Muscle layer of duodenum (tissue), 2 donors: Measurements from ENCODE around the gene CRB2.

ENCODE experiments used
- H3K27ac ChIP-seq: one replicate; pipeline ENCODE4 v1.7.0; 2013; ENCODE audit warnings: mild to moderate bottlenecking, low read length
- H3K27me3 ChIP-seq: one replicate; pipeline ENCODE4 v1.7.0; 2013; ENCODE audit warnings: low read depth, mild to moderate bottlenecking, control low read depth, low read length
- H3K36me3 ChIP-seq, 2 donors: one replicate each; pipeline ENCODE4 v1.7.0; 2013; ENCODE audit warnings: low read length in 2 of 2, control low read depth in 1 of 2, mild to moderate bottlenecking in 1 of 2; ENCODE audit not compliant: insufficient read depth in 2 of 2, control insufficient read depth in 1 of 2
- H3K4me1 ChIP-seq, 2 donors: one replicate each; pipeline ENCODE4 v1.7.0; 2013; ENCODE audit warnings: low read length in 2 of 2, mild to moderate bottlenecking in 2 of 2, control low read depth in 1 of 2, moderate library complexity in 1 of 2; ENCODE audit not compliant: insufficient read depth in 2 of 2, control insufficient read depth in 1 of 2
- H3K4me3 ChIP-seq, 2 donors: one replicate each; pipeline ENCODE4 v1.7.0; 2013; ENCODE audit warnings: low read length in 2 of 2, low read depth in 1 of 2, mild to moderate bottlenecking in 1 of 2
- H3K9me3 ChIP-seq, 2 donors: one replicate each; pipeline ENCODE4 v1.7.0; 2013; ENCODE audit warnings: low read length in 2 of 2, control low read depth in 1 of 2, mild to moderate bottlenecking in 1 of 2; ENCODE audit not compliant: control insufficient read depth in 1 of 2
- donor health status: healthy.

CRB2 gene

DNA sequence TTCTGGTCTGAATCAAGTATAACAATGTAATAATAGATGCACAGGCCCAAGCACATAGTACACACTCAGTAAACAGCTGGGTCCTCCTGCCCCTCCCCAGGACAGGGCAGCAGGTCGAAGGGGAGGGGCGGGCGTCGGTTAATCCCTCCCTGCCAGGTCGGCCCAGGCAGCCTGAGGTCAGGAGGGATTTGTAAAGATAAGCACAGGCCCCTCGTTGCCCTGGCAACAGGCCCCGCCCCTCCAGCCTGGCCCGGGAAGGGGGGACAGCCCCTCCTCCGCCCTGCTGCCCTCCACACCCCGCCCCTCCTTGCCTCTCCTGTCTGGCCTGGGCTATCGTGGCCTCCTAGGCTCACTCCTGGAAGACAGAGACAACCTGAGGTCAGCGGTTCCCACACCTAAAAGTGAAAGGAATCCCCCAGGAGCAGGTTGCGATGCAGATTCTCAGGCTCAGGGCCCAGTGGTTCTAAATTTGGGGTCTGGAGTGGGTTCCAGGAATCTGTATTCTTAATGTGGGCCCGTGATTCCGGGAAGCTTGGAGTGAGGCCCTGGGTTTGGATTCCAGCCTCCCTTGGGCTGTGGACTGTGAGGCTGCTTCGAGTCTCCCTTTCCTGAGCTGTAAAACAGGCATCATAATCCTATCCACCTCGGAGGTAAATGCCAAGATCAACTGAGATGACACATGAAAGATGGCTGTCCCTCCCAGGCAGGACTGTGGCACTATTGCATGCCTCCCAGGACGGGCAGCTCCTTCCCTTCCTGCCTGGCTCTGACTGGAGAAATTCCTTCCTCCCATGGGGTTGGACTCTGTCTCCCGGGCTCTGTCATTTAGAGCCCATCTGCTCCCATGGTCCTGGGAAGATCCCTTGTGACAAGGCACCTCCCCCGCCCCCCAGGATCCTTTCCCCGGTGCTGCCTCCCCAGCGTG lies 4.4 kb downstream of the CRB2 start:
- H3K9me3 ChIP-seq, result no peaks in the 10 kb centered on the region
- H3K36me3 ChIP-seq, result no peaks in the 10 kb centered on the region
- no peaks in the 10 kb centered on the region for H3K27me3 ChIP-seq
- no peak overlapping the region for H3K4me3 ChIP-seq
- H3K4me1 ChIP-seq, result no peaks in the 10 kb centered on the region
- H3K27ac ChIP-seq, result no peak overlapping the region

DNA sequence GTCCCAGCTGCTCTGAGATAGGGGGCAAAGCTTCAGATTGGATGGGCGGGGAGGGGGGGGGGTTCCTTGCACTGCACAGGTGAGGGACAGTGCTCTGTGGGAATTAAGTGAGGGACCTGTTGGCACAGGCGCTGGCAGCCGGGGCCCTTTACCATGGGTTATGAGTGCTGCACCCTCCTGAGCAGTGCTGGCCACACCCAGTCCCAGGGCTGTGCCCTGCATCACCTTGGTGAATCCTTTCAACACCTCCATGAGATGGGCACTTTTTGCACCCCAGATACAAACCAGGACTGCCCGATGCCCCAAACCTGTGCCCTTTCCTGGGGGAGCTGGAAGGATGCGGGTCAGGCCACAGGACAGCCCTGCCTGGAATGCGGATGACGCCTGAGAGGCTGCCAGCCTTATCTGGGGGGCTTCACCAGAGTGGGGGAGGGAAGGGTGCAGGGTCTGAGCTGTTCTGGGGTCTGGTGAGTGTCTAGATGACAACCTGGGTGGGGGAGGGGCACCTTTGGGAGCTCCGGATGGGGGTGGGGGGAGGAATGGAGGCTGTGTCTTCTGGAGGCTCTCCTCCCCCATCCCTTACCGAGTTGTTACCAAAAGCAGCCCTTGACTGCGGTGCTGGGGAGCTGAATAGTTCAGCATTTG lies 5.2 kb downstream of the CRB2 start:
- H3K27ac ChIP-seq, result no peak overlapping the region
- no peaks in the 10 kb centered on the region for H3K36me3 ChIP-seq
- H3K27me3 ChIP-seq, result no peaks in the 10 kb centered on the region
- no peak overlapping the region for H3K4me3 ChIP-seq
- no peaks in the 10 kb centered on the region for H3K9me3 ChIP-seq
- no peaks in the 10 kb centered on the region for H3K4me1 ChIP-seq

DNA sequence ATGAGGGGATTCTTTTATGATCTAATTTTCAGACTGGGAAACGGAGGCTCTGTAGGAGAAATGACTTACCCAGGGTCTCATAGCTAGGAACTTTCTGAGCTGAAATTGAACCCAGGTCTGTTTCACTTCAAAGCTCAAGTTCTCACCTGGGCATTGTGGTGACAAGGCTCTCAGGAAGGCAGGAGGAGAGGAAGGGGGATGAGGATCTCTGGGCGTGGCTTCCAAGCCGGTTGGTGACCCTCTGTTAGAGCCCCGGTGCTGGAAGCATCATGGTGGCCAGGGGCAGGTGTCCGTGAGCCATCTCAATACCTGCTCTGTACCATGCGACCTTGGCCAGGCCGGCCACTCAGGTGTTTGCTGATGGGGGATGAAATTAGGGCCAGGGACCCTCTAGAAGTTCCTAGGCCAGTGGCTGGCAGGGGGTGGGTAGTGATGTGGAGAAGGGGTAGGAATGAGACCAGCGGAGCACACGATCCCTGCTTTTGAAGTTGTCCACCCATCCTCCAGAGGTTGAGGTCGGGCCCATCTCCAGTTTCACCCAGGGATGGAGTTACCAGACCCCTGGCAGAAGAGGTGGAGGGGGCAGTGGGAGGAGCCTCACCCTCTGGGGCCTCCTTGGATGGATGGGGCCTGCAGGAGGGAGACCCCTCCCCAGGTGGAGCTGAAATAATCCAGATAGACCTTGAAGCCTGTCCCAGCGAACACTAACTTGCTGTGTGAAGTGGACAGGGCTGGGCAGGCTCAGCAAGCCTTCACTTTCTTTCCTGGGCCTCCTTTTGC lies 5.9 kb downstream of the CRB2 start:
- Histone ChIP-seq H3K4me1 (no peaks in the 10 kb centered on the region), H3K36me3 (no peaks in the 10 kb centered on the region), H3K9me3 (no peaks in the 10 kb centered on the region), H3K27me3 (no peaks in the 10 kb centered on the region), H3K27ac (no peak overlapping the region), H3K4me3 (no peak overlapping the region)

DNA sequence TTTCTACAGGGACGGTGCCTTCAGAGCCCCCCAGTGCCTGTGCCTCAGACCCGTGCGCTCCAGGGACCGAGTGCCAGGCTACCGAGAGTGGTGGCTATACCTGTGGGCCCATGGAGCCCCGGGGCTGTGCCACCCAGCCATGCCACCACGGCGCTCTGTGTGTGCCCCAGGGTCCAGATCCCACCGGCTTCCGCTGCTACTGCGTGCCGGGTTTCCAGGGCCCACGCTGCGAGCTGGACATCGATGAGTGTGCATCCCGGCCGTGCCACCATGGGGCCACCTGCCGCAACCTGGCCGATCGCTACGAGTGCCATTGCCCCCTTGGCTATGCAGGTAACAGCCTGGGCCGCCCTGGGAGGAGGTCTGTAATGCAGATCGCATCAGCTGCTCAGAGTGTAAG lies 6.9 kb downstream of the CRB2 start:
- no peak overlapping the region for H3K27ac ChIP-seq
- H3K9me3 ChIP-seq, result no peaks in the 10 kb centered on the region
- H3K4me1 ChIP-seq, result no peaks in the 10 kb centered on the region
- no peaks in the 10 kb centered on the region for H3K36me3 ChIP-seq
- H3K4me3 ChIP-seq, result no peak overlapping the region
- no peaks in the 10 kb centered on the region for H3K27me3 ChIP-seq

DNA sequence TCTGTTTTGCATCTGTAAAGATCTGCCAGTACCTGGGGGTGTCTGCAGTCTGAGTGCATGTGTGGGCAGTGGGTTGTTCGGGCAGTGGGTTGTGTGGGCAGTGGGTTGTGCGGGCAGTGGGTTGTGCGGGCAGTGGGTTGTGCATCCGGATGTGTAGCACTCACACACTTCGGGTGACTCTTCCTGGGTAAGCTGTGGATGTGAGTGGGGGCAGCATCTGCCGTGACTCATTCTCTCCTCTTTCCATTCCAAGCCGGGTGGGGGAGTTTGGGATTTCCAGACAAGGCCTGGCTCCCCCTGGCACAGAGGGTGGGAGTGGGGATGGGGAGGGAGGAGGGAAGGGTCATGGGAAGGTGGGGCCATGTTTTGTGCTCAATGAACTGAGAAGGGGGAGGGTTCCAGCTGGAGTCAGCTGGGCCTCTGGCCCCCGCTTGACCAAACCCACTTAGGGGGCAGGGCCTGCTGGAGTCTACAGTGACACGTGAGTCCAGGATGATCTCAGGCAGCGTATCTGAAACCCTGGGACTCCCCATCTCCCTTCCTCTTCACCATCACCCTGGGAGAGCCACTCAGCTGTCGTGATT lies 8.3 kb downstream of the CRB2 start:
- Histone ChIP-seq H3K4me3 (no peak overlapping the region), H3K36me3 (no peaks in the 10 kb centered on the region), H3K27ac (no peak overlapping the region), H3K9me3 (no peaks in the 10 kb centered on the region), H3K4me1 (no peaks in the 10 kb centered on the region), H3K27me3 (no peaks in the 10 kb centered on the region)

DNA sequence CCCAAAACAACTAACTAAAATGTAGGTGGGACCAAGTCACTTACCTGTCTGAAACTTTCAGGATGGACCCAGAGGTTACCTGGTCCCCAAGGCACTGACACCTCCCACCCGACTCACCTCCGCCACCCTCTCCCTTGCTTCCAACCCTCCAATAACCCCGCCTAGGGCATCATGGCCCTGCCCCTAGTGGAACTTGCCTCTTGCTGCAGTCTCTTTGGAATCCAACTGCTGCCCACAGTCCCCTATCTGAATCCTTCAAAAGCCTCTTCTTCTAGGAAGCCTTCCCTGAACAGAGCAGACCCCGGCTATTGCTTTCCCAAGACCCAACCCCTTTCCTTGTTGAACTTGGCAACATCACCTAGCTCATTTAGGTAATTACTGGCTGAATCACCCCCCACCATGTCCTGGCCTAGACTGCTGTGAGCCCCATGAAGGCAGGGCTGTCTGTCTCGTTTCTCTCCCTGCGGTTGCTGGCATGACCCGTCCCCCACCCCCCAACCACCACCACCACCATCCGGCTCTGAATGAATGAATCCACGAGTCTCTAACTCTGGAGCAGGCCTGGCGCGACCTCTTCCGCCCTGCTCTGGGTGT lies 9.4 kb downstream of the CRB2 start:
- Histone ChIP-seq H3K4me1 (no peaks in the 10 kb centered on the region), H3K36me3 (no peaks in the 10 kb centered on the region), H3K4me3 (no peak overlapping the region), H3K27me3 (no peaks in the 10 kb centered on the region), H3K9me3 (no peaks in the 10 kb centered on the region), H3K27ac (no peak overlapping the region)

DNA sequence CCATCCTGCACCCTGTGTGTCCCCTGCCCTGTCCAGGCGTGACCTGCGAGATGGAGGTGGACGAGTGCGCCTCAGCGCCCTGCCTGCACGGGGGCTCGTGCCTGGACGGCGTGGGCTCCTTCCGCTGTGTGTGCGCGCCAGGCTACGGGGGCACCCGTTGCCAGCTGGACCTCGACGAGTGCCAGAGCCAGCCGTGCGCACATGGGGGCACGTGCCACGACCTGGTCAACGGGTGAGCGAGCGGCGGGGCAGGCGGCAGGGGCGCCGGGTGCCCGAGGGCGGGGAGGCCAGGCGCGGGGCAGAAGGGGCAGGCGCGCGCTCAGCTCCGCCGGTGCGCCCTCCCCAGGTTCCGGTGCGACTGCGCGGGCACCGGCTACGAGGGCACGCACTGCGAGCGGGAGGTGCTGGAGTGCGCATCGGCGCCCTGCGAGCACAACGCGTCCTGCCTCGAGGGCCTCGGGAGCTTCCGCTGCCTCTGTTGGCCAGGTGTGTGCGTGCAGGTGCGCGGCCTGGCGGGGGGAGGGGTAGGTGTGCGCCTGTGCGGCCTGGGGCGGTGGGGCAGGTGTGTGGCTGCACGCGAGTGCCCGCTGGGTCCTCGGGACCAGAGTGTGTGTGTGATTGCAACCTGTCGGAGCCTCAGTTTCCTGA lies 10.0 kb downstream of the CRB2 start:
- H3K27ac ChIP-seq, result no peak overlapping the region

DNA sequence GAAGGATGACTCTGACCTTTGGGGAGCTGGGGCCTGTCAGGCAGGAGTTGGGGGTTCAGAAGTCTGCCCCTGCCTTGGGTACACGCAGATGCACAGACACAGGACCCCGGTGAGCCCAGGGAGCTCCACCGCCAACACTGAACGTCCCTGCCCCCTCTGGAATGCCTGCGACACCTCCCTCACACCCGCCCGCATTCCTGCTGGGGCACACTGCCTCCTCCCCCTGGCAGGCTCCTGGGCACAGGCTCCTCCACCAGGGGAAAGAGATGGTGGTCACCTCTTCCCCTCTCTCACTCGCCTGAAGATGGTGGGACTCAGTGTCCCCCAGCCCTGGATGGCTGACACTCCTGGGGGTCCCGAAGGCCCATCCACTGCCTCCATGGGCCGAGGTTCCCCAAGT lies 12.0 kb downstream of the CRB2 start:
- H3K4me1 ChIP-seq, result peaks cover 0 to under 1% of the 10 kb centered on the region in 2 donors
- no peaks in the 10 kb centered on the region for H3K36me3 ChIP-seq
- no peaks in the 10 kb centered on the region for H3K9me3 ChIP-seq
- no peak overlapping the region for H3K27ac ChIP-seq
- H3K4me3 ChIP-seq, result no peak overlapping the region
- H3K27me3 ChIP-seq, result peaks cover 13% of the 10 kb centered on the region

More for the DNA sequence above, 10.0 kb downstream of the CRB2 start:
- Histone ChIP-seq H3K27me3 (no peaks in the 10 kb centered on the region), H3K4me3 (no peak overlapping the region), H3K9me3 (no peaks in the 10 kb centered on the region), H3K4me1 (no peaks in the 10 kb centered on the region), H3K36me3 (no peaks in the 10 kb centered on the region)

DNA sequence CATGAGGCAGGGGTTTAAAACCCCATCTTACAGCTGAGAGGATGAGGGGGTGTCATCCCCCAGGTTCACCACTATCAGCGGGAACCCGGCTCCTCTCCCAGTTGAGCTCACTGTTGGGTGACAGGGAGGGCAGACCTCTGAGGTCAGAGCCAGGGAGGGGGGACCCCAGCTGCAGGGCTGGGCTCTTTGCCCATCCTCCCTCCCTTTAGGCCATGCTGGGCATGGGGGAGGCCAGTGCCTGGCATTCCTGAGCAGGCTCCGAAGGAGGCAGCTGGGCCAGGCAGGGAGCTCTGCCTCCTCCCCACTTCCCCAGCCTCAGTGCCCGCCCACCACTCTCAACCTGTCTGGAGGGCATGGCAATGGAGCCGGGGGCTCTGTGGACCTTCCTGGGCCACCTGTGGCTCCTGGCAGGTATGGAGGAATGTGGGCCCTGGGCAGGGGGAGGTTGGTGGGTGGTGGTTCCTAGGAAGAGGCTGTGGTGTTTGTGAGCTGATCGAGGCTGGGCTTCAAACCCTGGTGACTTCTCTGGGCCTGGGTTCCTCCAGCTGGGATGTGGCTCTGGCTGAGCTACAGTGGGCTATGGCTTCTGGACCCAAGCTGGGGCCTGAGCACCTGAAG lies 12.6 kb downstream of the CRB2 start:
- no peak overlapping the region for H3K27ac ChIP-seq
- H3K9me3 ChIP-seq, result no peaks in the 10 kb centered on the region
- no peaks in the 10 kb centered on the region for H3K36me3 ChIP-seq
- peaks cover 14% of the 10 kb centered on the region for H3K27me3 ChIP-seq
- H3K4me3 ChIP-seq, result no peak overlapping the region
- H3K4me1 ChIP-seq, result peaks cover 0 to 6% of the 10 kb centered on the region in 2 donors

DNA sequence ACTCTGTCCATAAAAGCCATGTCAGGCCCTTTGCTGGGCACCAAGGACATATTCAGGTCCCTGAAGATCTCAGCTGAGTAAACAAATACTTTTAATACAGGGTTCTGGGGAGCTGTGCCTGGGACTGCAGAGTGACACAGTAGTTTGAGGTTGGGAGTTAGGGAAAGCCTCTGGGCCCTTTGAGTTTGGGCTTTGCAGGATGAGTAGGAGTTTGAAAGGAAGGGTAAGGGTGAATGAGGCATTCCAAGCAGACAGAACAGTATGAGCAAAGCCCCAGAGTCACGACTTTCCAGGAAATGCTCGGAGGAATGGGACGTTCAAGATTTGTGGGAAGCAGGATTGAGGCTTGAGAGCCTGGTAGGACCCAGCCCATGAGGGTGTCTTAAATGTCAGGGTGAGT lies 13.3 kb downstream of the CRB2 start:
- Histone ChIP-seq H3K4me3 (no peak overlapping the region), H3K4me1 (peaks cover 0 to 9% of the 10 kb centered on the region in 2 donors), H3K27me3 (peaks cover 20% of the 10 kb centered on the region), H3K36me3 (no peaks in the 10 kb centered on the region), H3K9me3 (no peaks in the 10 kb centered on the region), H3K27ac (no peak overlapping the region)
